Stimulated activated memory B cell treated with anti-CD40 and anti-IgM and Interleukin-4, amounts not matched to agents 10 μg/mL and 1 μg/mL and 100 μg/mL, for 72 hours (primary cell): ENCODE results near the gene PAX5.
A peak's percentile ranks its signal among the peaks of the same experiment; 100 is the strongest.

Experiments used
- ATAC-seq: fragments of 150-1000 bp; cut with Tn5 transposase; 2 replicates; pipeline ENCODE4 v1.10.0; 2021
- H3K27ac Mint-ChIP-seq: one replicate; pipeline ENCODE4 v1.8.0; 2022; ENCODE audit warnings: mild to moderate bottlenecking, mixed read lengths
- H3K27me3 Mint-ChIP-seq: one replicate; pipeline ENCODE4 v1.8.0; 2022; ENCODE audit warnings: mixed read lengths
- H3K36me3 Mint-ChIP-seq: one replicate; pipeline ENCODE4 v1.8.0; 2022; ENCODE audit warnings: mixed read lengths
- H3K4me1 Mint-ChIP-seq: one replicate; pipeline ENCODE4 v1.8.0; 2022; ENCODE audit warnings: mixed read lengths
- H3K4me3 Mint-ChIP-seq: one replicate; pipeline ENCODE4 v1.8.0; 2022; ENCODE audit warnings: mild to moderate bottlenecking, moderate library complexity, mixed read lengths
- H3K9me3 Mint-ChIP-seq: one replicate; pipeline ENCODE4 v1.8.0; 2022; ENCODE audit warnings: mixed read lengths

Gene PAX5

GRCh38 chr9:36802201-36802920 is 231.7 kb downstream of the PAX5 start:
- H3K27me3 Mint-ChIP-seq: peaks cover 24% of the 10 kb centered on the region
- no peaks in the 10 kb centered on the region for H3K4me1 Mint-ChIP-seq
- no peak overlapping the region for H3K27ac Mint-ChIP-seq

GRCh38 chr9:36800455-36800854 is 233.6 kb downstream of the PAX5 start:
- no peak for ATAC-seq
- H3K27me3 Mint-ChIP-seq: peaks cover 24% of the 10 kb centered on the region
- no peak overlapping the region for H3K27ac Mint-ChIP-seq
- no peak overlapping the region for H3K4me3 Mint-ChIP-seq
- no peaks in the 10 kb centered on the region for H3K4me1 Mint-ChIP-seq
- H3K9me3 Mint-ChIP-seq: no peaks in the 10 kb centered on the region
- H3K36me3 Mint-ChIP-seq: no peaks in the 10 kb centered on the region

More at GRCh38 chr9:36802201-36802920, 231.7 kb downstream of the PAX5 start:
- Mint-ChIP-seq H3K9me3 (no peaks in the 10 kb centered on the region), H3K36me3 (no peaks in the 10 kb centered on the region), H3K4me3 (no peak overlapping the region)
- ATAC-seq: no peak

- Mint-ChIP-seq H3K27me3 (peaks cover 24% of the 10 kb centered on the region), H3K4me1 (no peaks in the 10 kb centered on the region), H3K36me3 (no peaks in the 10 kb centered on the region), H3K9me3 (peaks cover 2% of the 10 kb centered on the region), H3K4me3 (no peak overlapping the region), H3K27ac (no peak overlapping the region)
- ATAC-seq: peak; percentile 54
These were observed 235.6 kb downstream of the PAX5 start for GRCh38 chr9:36798350-36799065.

DNA sequence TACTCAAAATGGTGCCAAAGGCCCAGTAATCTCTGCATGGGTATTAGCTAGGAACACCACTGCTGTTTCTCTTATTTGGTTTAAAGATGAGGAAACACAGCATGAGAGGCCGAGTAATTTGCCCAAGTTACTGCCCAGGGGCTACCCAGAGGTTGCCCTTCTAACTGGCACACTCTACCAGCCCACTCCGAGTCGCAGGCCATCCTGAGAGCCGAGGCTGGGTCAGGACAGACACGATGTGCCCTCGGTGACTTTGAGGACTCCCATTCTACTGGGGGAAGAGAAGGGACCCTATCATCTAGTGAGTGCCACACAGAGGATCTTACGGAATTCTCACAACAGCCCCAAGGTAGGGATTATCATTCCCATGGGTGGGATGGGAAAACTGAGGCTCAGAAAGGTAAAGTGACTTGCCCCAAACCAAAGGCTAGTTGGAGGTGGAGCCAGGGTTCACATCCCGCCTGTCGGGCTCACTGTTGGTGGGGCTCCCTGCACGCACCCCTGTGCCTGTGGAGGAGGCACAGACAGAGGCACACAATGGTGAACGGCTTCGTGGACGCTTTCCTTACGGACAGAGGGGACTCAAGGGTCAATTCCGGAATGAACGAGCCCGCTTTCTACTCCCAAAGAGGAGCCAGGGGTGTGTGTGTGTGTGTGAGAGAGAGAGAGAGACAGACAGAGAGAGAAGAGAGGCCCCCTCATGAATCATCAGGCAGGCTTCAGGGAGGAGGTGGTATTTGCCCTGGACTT is 236.4 kb downstream of the PAX5 start:
- no peak for ATAC-seq
- peaks cover 5% of the 10 kb centered on the region for H3K36me3 Mint-ChIP-seq
- H3K4me3 Mint-ChIP-seq: no peak overlapping the region
- no peak overlapping the region for H3K27ac Mint-ChIP-seq
- H3K9me3 Mint-ChIP-seq: peaks cover 6% of the 10 kb centered on the region
- no peaks in the 10 kb centered on the region for H3K4me1 Mint-ChIP-seq
- peaks cover 18% of the 10 kb centered on the region for H3K27me3 Mint-ChIP-seq

GRCh38 chr9:36796671-36797419 is 237.2 kb downstream of the PAX5 start:
- H3K9me3 Mint-ChIP-seq: peaks cover 10% of the 10 kb centered on the region

DNA sequence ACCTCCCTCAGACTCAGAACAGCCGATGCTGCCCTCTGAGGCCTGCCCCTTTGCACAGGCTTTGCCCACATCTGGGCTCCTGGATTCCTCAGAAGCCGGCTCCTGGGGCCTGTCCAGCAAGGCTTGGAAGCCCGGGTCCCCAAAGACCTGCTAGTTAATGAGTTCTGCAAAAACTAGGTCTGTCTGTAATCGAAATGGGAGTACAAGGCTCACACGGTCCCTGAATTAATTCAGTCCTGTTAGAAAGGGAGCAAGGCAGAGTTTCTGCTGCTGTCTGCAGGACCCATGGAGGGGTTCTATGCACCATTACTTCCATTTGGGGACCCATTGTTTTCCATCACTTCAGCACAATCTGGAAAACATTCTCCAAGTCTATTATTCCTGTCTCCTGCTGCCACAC is 239.6 kb downstream of the PAX5 start:
- no peaks in the 10 kb centered on the region for H3K4me1 Mint-ChIP-seq
- no peak overlapping the region for H3K4me3 Mint-ChIP-seq
- H3K36me3 Mint-ChIP-seq: peaks cover 5% of the 10 kb centered on the region
- no peaks in the 10 kb centered on the region for H3K27me3 Mint-ChIP-seq
- H3K27ac Mint-ChIP-seq: no peak overlapping the region
- no peak for ATAC-seq
- H3K9me3 Mint-ChIP-seq: peaks cover 10% of the 10 kb centered on the region

More at GRCh38 chr9:36796671-36797419, 237.2 kb downstream of the PAX5 start:
- H3K4me3 Mint-ChIP-seq: no peak overlapping the region
- no peak overlapping the region for H3K27ac Mint-ChIP-seq
- H3K27me3 Mint-ChIP-seq: peaks cover 10% of the 10 kb centered on the region
- H3K36me3 Mint-ChIP-seq: peaks cover 5% of the 10 kb centered on the region
- no peak for ATAC-seq
- H3K4me1 Mint-ChIP-seq: no peaks in the 10 kb centered on the region

DNA sequence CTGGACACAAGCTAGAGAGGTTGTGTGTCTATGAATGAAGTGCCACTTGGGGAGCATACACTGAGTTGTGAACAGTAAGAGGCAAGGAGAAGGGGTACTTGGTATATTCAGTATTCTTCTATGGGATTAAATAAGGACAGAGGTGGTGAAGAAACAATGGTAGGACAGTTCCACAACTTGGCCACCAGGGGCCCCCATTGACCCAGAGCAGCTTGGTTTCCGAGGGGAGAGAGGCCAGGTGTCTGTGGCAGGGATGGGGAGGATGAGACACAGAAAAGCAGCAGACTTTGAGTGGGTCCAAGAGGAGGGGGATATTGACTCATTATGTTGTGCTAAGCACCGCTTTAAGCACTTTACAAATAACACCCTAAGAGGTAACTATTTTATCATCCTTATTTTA is 240.8 kb downstream of the PAX5 start:
- Mint-ChIP-seq H3K9me3 (peaks cover 10% of the 10 kb centered on the region), H3K4me3 (no peak overlapping the region), H3K36me3 (peaks cover 5% of the 10 kb centered on the region), H3K4me1 (no peaks in the 10 kb centered on the region), H3K27ac (no peak overlapping the region), H3K27me3 (no peaks in the 10 kb centered on the region)
- ATAC-seq: no peak

GRCh38 chr9:36791222-36791950 is 242.7 kb downstream of the PAX5 start:
- Mint-ChIP-seq H3K36me3 (peaks cover 5% of the 10 kb centered on the region), H3K27me3 (peaks cover 11% of the 10 kb centered on the region)
- ATAC-seq: no peak

GRCh38 chr9:36789886-36790285 is 244.2 kb downstream of the PAX5 start:
- H3K27ac Mint-ChIP-seq: no peak overlapping the region
- no peak for ATAC-seq
- H3K36me3 Mint-ChIP-seq: peaks cover 5% of the 10 kb centered on the region
- no peak overlapping the region for H3K4me3 Mint-ChIP-seq
- H3K4me1 Mint-ChIP-seq: no peaks in the 10 kb centered on the region
- H3K27me3 Mint-ChIP-seq: peaks cover 26% of the 10 kb centered on the region
- H3K9me3 Mint-ChIP-seq: peaks cover 13% of the 10 kb centered on the region

More at GRCh38 chr9:36791222-36791950, 242.7 kb downstream of the PAX5 start:
- Mint-ChIP-seq H3K4me1 (no peaks in the 10 kb centered on the region), H3K9me3 (peaks cover 11% of the 10 kb centered on the region), H3K27ac (no peak overlapping the region), H3K4me3 (no peak overlapping the region)

- H3K36me3 Mint-ChIP-seq: peaks cover 5% of the 10 kb centered on the region
- peaks cover 35% of the 10 kb centered on the region for H3K27me3 Mint-ChIP-seq
- H3K4me3 Mint-ChIP-seq: no peak overlapping the region
- no peaks in the 10 kb centered on the region for H3K4me1 Mint-ChIP-seq
- H3K9me3 Mint-ChIP-seq: peaks cover 11% of the 10 kb centered on the region
- H3K27ac Mint-ChIP-seq: no peak overlapping the region
- ATAC-seq: no peak
These were observed 245.5 kb downstream of the PAX5 start for GRCh38 chr9:36788534-36788933.

GRCh38 chr9:36787709-36788108 is 246.4 kb downstream of the PAX5 start:
- no peak for ATAC-seq
- H3K27ac Mint-ChIP-seq: no peak overlapping the region
- H3K9me3 Mint-ChIP-seq: peaks cover 7% of the 10 kb centered on the region
- H3K4me3 Mint-ChIP-seq: no peak overlapping the region
- H3K36me3 Mint-ChIP-seq: no peaks in the 10 kb centered on the region
- H3K4me1 Mint-ChIP-seq: no peaks in the 10 kb centered on the region
- peaks cover 40% of the 10 kb centered on the region for H3K27me3 Mint-ChIP-seq
